NCI-H2107 treated with DMSO at 0.1 percent for 48 hours (cell line): ENCODE results near the gene BMP6.
A peak's percentile ranks its signal among the peaks of the same experiment; 100 is the strongest.
"Not testable (repeated sequence)": the region's sequence is repeated elsewhere in the genome, so short reads cannot be mapped to it uniquely, and the experiment has no call there.

ENCODE experiments used
- DNase-seq: peaks from one replicate; lab custom pipeline; 2025; ENCODE audit not compliant: unreplicated experiment; lab: John Stamatoyannopoulos, UW

The BMP6 gene

GRCh38 chr6:7880718-7881107, 154.8 kb downstream of the BMP6 start:
- DNase-seq: no peak

- no peak for DNase-seq
Observed at GRCh38 chr6:7881765-7882500, 156.0 kb downstream of the BMP6 start.

GRCh38 chr6:7882505-7883257, 156.8 kb downstream of the BMP6 start:
- no peak for DNase-seq

GRCh38 chr6:7883381-7883780, 157.5 kb downstream of the BMP6 start:
- no peak for DNase-seq

- DNase-seq: no peak
Observed at GRCh38 chr6:7886132-7886531, 160.2 kb downstream of the BMP6 start.

GRCh38 chr6:7887278-7887991, 161.5 kb downstream of the BMP6 start:
- DNase-seq: no peak

GRCh38 chr6:7888587-7889357, 162.9 kb downstream of the BMP6 start:
- no peak for DNase-seq

- DNase-seq: no peak
Observed at GRCh38 chr6:7891078-7891872, 165.4 kb downstream of the BMP6 start.

- DNase-seq: not testable (repeated sequence)
Observed at GRCh38 chr6:7892367-7892766, 166.5 kb downstream of the BMP6 start.

GRCh38 chr6:7893342-7893741, 167.4 kb downstream of the BMP6 start:
- DNase-seq: no peak

- DNase-seq: no peak
Observed at GRCh38 chr6:7894262-7895124, 168.6 kb downstream of the BMP6 start.

GRCh38 chr6:7895125-7895423, 169.2 kb downstream of the BMP6 start:
- DNase-seq: no peak

GRCh38 chr6:7896465-7896987, 170.6 kb downstream of the BMP6 start:
- DNase-seq: peak; percentile 63

GRCh38 chr6:7897461-7898192, 171.7 kb downstream of the BMP6 start:
- DNase-seq: no peak

- not testable (repeated sequence) for DNase-seq
Observed at GRCh38 chr6:7898193-7898586, 172.3 kb downstream of the BMP6 start.

- DNase-seq: no peak
Observed at GRCh38 chr6:7899101-7899888, 173.4 kb downstream of the BMP6 start.

- DNase-seq: no peak
Observed at GRCh38 chr6:7899889-7900213, 174.0 kb downstream of the BMP6 start.

- no peak for DNase-seq
Observed at GRCh38 chr6:7900621-7901020, 174.7 kb downstream of the BMP6 start.
